MM.1S (cell line): ENCODE results near the gene ARL3.
"Not testable (repeated sequence)": the region's sequence is repeated elsewhere in the genome, so short reads cannot be mapped to it uniquely, and the experiment has no call there.

Experiments
- DNase-seq: peaks from one replicate; pipeline ENCODE4 v3.0.0-alpha.2; 2015
- H2AFZ ChIP-seq: fragments of 300-600 bp; sonication (generic); 2 replicates; pipeline ENCODE4 v1.6.0; 2016; ENCODE audit warnings: antibody characterized with exemption, low read length
- H3F3A ChIP-seq: fragments of 300-600 bp; sonication (generic); 2 replicates; pipeline ENCODE4 v1.6.1; 2016; ENCODE audit warnings: mild to moderate bottlenecking, antibody characterized with exemption, low read length, moderate library complexity, mixed read lengths; ENCODE audit not compliant: insufficient read depth
- H3K27ac ChIP-seq: fragments of 300-600 bp; sonication (generic); 2 replicates; pipeline ENCODE4 v1.5.1; 2016; ENCODE audit warnings: mild to moderate bottlenecking, low read length
- H3K27me3 ChIP-seq: fragments of 300-600 bp; sonication (generic); replicated peaks from 2 replicates; pipeline ENCODE4 v1.6.0; 2016; ENCODE audit warnings: low read length; ENCODE audit not compliant: insufficient read depth
- H3K36me3 ChIP-seq: fragments of 300-600 bp; sonication (generic); replicated peaks from 2 replicates; pipeline ENCODE4 v1.6.1; 2016; ENCODE audit warnings: mild to moderate bottlenecking, low read length, mixed read lengths; ENCODE audit not compliant: insufficient read depth
- H3K4me1 ChIP-seq: fragments of 300-600 bp; sonication (generic); 2 replicates; pipeline ENCODE4 v1.6.1; 2016; ENCODE audit warnings: low read length, mixed read lengths
- H3K4me2 ChIP-seq: fragments of 300-600 bp; sonication (generic); 2 replicates; pipeline ENCODE4 v1.6.0; 2016; ENCODE audit warnings: low read depth, low read length
- H3K4me3 ChIP-seq: fragments of 300-600 bp; sonication (generic); 2 replicates; pipeline ENCODE4 v1.5.1; 2016; ENCODE audit warnings: low read length, mixed read lengths
- H3K79me2 ChIP-seq: fragments of 300-600 bp; sonication (generic); 2 replicates; pipeline ENCODE4 v1.6.1; 2016; ENCODE audit warnings: mixed run types, low read length, mixed read lengths
- H3K9ac ChIP-seq: fragments of 300-600 bp; sonication (generic); 2 replicates; pipeline ENCODE4 v1.6.1; 2016; ENCODE audit warnings: low read length, mixed read lengths
- H3K9me2 ChIP-seq: fragments of 300-600 bp; sonication (generic); replicated peaks from 2 replicates; pipeline ENCODE4 v1.6.1; 2016; ENCODE audit warnings: mild to moderate bottlenecking, low read length, mixed read lengths; ENCODE audit not compliant: insufficient read depth
- H3K9me3 ChIP-seq: fragments of 300-600 bp; sonication (generic); replicated peaks from 2 replicates; pipeline ENCODE4 v1.6.1; 2016; ENCODE audit warnings: mild to moderate bottlenecking, low read length, mixed read lengths; ENCODE audit not compliant: insufficient read depth
- H4K20me1 ChIP-seq: fragments of 300-600 bp; sonication (generic); 2 replicates; pipeline ENCODE4 v1.6.1; 2016; ENCODE audit warnings: mild to moderate bottlenecking, low read length, moderate library complexity, mixed read lengths; ENCODE audit not compliant: insufficient read depth
- CTCF ChIP-seq: fragments of 300-600 bp; sonication (generic); IDR thresholded peaks from 2 replicates; pipeline ENCODE4 v1.5.1; 2016; ENCODE audit warnings: antibody characterized with exemption, low read length, mixed read lengths
- EZH2 ChIP-seq: fragments of 300-600 bp; sonication (generic); optimal IDR thresholded peaks from 2 replicates; pipeline ENCODE3; 2017; ENCODE audit warnings: low read depth, mild to moderate bottlenecking, antibody characterized with exemption, low read length, mixed read lengths
- EZH2phosphoT487 ChIP-seq: fragments of 300-600 bp; sonication (generic); IDR thresholded peaks from 2 replicates; pipeline ENCODE4 v1.6.1; 2018; ENCODE audit warnings: antibody characterized with exemption, low read length

The ARL3 gene

GRCh38 chr10:102696736-102697135 is 17.5 kb downstream of the ARL3 start:
- Histone ChIP-seq H4K20me1 (no peaks in the 10 kb centered on the region), H3K79me2 (0 out of 2 replicates have a peak, but pooled peaks cover 3% of the 10 kb centered on the region), H3K9me2 (no peaks in the 10 kb centered on the region), H3K4me2 (no peak overlapping the region), H3K27ac (no peak overlapping the region), H3K9me3 (no peaks in the 10 kb centered on the region), H3K4me3 (no peak overlapping the region), H3K9ac (no peak overlapping the region), H3F3A (no peaks in the 10 kb centered on the region), H2AFZ (no peak overlapping the region), H3K36me3 (no peaks in the 10 kb centered on the region; the same call in 1 of the 2 replicates), H3K4me1 (no peaks in the 10 kb centered on the region), H3K27me3 (no peaks in the 10 kb centered on the region)
- no peak for TF ChIP-seq EZH2phosphoT487
- no peak for TF ChIP-seq CTCF
- TF ChIP-seq EZH2, result no peak
- DNase-seq, result no peak

GRCh38 chr10:102695401-102695800 is 18.8 kb downstream of the ARL3 start:
- not testable (repeated sequence) for H3K27ac ChIP-seq, H3K79me2 ChIP-seq, H2AFZ ChIP-seq, H3K9ac ChIP-seq, H3K27me3 ChIP-seq, H3K36me3 ChIP-seq, H3K4me1 ChIP-seq, H3K9me2 ChIP-seq, H3K4me3 ChIP-seq, H4K20me1 ChIP-seq, H3F3A ChIP-seq, H3K9me3 ChIP-seq, H3K4me2 ChIP-seq, DNase-seq

- Histone ChIP-seq H3K27ac (no peak overlapping the region), H3K27me3 (no peaks in the 10 kb centered on the region), H3K4me1 (no peaks in the 10 kb centered on the region), H3F3A (no peaks in the 10 kb centered on the region), H3K4me2 (no peak overlapping the region), H3K9ac (no peak overlapping the region), H3K9me3 (no peaks in the 10 kb centered on the region), H3K4me3 (no peak overlapping the region), H3K9me2 (no peaks in the 10 kb centered on the region), H2AFZ (no peak overlapping the region), H4K20me1 (no peaks in the 10 kb centered on the region), H3K79me2 (no peaks in the 10 kb centered on the region), H3K36me3 (no peaks in the 10 kb centered on the region; the same call in 1 of the 2 replicates)
- TF ChIP-seq EZH2phosphoT487, result no peak
- TF ChIP-seq EZH2, result no peak
- no peak for TF ChIP-seq CTCF
- no peak for DNase-seq
These were observed 22.7 kb downstream of the ARL3 start for GRCh38 chr10:102691285-102692066.

GRCh38 chr10:102683736-102684135 is 30.5 kb downstream of the ARL3 start:
- Histone ChIP-seq H3K79me2 (no peaks in the 10 kb centered on the region), H3K27ac (no peak overlapping the region), H3K4me1 (no peaks in the 10 kb centered on the region), H3K27me3 (no peaks in the 10 kb centered on the region), H3K9me3 (no peaks in the 10 kb centered on the region), H4K20me1 (no peaks in the 10 kb centered on the region), H3K36me3 (no peaks in the 10 kb centered on the region), H3K4me3 (no peak overlapping the region), H3K4me2 (no peak overlapping the region), H3F3A (no peaks in the 10 kb centered on the region), H3K9ac (no peak overlapping the region), H3K9me2 (no peaks in the 10 kb centered on the region), H2AFZ (no peak overlapping the region)
- no peak for TF ChIP-seq EZH2phosphoT487
- no peak for TF ChIP-seq EZH2
- no peak for TF ChIP-seq CTCF
- DNase-seq, result no peak
